ENCODE measurements around the gene EVA1C.
A peak's percentile ranks its signal among the peaks of the same experiment; 100 is the strongest.
"Not testable (repeated sequence)": the region's sequence is repeated elsewhere in the genome, so short reads cannot be mapped to it uniquely, and the experiment has no call there.

EVA1C gene

DNA sequence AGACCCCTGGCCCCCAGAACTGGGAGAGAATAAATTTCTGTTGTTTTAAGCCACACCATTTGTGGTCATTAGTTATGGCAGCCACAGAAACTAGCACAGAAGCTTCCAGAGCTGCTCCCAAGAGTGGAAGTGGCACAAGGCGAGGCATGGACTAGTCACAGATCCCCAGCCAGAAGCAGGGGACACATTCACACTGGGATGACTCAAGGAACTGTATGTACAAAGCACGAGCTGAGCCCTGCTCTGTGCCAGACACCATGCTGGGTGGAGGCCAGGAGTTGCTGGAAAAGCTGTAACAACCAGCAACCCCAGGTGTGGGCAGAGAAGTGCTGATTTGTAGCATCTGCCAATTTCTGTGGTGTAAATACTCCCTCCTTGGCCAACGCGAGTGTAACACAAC is 117.2 kb downstream of the EVA1C start:
- DNase-seq (ENCODE audit: low read depth): peak; percentile 32
- TF ChIP-seq, protein P1, sequence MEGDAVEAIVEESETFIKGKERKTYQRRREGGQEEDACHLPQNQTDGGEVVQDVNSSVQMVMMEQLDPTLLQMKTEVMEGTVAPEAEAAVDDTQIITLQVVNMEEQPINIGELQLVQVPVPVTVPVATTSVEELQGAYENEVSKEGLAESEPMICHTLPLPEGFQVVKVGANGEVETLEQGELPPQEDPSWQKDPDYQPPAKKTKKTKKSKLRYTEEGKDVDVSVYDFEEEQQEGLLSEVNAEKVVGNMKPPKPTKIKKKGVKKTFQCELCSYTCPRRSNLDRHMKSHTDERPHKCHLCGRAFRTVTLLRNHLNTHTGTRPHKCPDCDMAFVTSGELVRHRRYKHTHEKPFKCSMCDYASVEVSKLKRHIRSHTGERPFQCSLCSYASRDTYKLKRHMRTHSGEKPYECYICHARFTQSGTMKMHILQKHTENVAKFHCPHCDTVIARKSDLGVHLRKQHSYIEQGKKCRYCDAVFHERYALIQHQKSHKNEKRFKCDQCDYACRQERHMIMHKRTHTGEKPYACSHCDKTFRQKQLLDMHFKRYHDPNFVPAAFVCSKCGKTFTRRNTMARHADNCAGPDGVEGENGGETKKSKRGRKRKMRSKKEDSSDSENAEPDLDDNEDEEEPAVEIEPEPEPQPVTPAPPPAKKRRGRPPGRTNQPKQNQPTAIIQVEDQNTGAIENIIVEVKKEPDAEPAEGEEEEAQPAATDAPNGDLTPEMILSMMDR (conservative IDR thresholded peaks at IDR 0.05; ENCODE audit: low read depth, low read length): no peak
- no peak overlapping the region for H3K4me3 ChIP-seq (ENCODE audit: low read depth, low read length)

DNA sequence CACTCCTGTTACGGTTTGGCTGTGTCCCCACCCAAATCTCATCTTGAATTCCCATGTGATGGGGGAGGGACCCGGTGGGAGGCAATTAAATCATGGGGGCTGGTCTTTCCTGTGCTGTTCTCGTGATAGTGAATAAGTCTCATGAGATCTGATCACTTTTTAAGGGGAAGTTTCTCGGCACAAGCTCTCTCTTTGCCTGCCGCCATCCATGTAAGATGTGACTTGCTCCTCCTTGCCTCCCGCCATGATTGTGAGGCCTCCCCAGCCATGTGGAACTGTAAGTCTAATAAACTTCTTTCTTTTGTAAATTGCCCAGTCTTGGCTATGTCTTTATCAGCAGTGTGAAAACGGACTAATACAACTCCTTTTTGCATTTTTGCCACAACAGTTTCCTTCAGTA is 118.3 kb downstream of the EVA1C start:
- DNase-seq (ENCODE audit: low read depth); H3K4me3 ChIP-seq (ENCODE audit: low read depth, low read length): not testable (repeated sequence)

DNA sequence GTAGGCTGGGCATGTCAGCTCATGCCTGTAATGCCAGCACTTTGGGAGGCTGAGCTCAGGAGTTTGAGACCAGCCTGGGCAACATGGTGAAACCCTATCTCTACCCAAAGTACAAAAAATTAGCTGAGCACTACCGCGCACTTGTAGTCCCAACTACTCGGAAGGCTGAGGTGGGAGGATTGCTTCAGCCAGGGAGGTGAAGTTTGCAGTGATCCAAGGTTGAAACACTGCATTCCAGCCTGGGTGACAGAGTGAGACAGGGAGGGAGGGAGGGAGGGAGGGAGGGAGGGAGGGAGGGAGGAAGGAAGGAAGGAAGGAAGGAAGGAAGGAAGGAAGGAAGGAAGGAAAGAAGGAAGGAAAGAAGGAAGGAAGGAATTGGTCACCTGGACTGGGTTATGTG is 119.1 kb downstream of the EVA1C start:
- H3K4me3 ChIP-seq (ENCODE audit: low read depth, low read length): not testable (repeated sequence)

DNA sequence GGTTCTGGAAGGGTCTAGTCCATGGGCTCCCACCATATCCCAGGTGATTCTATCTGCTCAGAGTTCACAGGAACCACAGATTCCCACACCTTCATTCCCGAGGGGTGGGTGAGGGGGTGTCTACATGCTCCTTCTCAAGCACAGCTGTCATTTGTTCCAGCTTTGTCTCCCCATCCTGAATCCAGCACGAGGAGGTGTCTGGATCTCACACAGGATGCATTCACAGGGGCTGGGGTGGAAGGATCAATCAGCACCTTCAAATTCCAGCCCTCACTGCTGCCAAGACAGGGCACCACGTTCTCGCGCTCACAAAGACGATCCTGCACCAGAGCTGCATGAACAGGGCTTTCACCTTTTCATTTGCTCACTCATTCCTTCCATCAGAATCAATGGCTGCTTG is 120.1 kb downstream of the EVA1C start:
- no peak overlapping the region for H3K4me3 ChIP-seq (ENCODE audit: low read depth, low read length)
- TF ChIP-seq, protein P1 (conservative IDR thresholded peaks at IDR 0.05; ENCODE audit: low read depth, low read length): no peak
- no peak for DNase-seq (ENCODE audit: low read depth)

More for the DNA sequence above, 119.1 kb downstream of the EVA1C start:
- DNase-seq (ENCODE audit: low read depth): not testable (repeated sequence)

DNA sequence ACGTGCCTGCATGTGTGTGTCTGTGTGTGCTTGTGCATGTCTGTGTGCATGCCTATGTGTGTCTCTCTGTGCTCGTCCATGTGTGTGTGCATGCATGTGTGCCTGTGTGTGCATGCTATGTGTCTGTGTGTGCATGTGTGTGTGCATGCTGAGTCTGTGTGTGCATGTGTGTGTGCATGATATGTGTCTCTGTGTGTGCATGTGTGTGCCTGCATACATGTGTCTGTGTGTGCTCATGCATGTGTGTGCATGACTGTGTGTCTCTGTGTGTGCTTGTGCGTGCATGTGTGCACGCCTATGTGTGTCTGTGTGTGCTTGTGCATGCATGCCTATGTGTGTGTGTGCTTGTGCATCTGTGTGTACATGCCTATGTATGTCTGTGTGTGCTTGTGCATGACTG is 120.5 kb downstream of the EVA1C start:
- TF ChIP-seq, protein P1 (conservative IDR thresholded peaks at IDR 0.05; ENCODE audit: low read depth, low read length): no peak
- no peak overlapping the region for H3K4me3 ChIP-seq (ENCODE audit: low read depth, low read length)
- DNase-seq (ENCODE audit: low read depth): no peak

DNA sequence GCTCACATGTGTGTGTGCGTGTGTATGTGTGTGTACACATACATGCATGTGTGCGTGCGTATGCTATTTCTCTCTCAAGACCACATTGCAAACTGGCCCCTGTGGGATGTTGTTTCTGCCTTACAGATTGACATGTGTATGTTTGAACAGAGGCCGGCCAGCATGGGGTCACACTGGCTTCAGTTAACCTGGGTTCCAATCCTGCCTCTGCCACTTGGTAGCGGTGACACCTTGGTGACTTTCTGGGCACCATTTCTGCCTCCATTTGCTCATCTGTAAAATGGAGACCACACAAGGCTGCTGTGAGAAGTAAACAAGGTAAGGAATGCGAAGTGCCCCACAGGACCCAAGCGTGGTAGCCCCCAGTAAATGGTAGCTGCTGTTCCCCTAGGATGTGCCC is 121.1 kb downstream of the EVA1C start:
- no peak overlapping the region for H3K4me3 ChIP-seq (ENCODE audit: low read depth, low read length)
- TF ChIP-seq, protein P1 (conservative IDR thresholded peaks at IDR 0.05; ENCODE audit: low read depth, low read length): no peak
- DNase-seq (ENCODE audit: low read depth): no peak

DNA sequence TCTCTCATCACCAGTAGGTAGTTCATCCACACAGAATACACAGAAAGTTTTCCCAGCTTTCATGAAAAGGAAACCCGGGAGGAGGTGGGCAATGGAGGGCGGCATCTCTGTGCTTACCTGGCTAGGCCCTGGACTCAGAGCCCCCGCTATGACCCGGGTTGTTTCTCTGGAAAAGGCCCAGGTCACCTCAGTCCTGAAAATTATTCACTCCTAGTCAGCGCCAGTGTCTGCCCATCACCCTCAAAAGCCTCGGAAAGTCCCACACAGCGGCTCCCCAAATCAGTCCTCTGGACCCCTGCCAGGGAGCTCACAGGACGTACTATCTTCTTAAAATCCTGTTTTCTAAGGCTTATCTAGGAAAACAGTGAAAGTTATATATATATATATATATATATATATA is 121.6 kb downstream of the EVA1C start:
- H3K4me3 ChIP-seq (ENCODE audit: low read depth, low read length): no peak overlapping the region
- TF ChIP-seq, protein P1 (conservative IDR thresholded peaks at IDR 0.05; ENCODE audit: low read depth, low read length): no peak

DNA sequence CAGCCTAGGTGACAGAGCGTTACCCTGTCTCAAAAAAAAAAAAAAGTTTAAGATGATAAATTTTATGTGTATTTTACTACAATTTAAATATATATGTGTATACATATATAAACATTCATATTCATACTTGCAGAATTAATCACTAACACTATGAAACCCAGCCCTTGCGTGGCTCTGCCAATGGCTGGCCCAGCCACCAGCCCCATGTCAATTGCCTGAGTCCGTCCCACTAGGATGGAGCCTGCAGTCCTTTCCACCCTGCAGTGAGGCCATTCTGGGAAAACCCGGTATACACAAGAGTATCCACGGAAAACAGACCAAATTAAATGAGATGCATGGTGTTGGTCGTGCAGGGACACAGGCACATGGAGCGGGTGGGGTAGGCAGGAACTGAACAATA is 123.1 kb downstream of the EVA1C start:
- TF ChIP-seq, protein P1 (conservative IDR thresholded peaks at IDR 0.05; ENCODE audit: low read depth, low read length): no peak
- H3K4me3 ChIP-seq (ENCODE audit: low read depth, low read length): no peak overlapping the region
- DNase-seq (ENCODE audit: low read depth): no peak

More for the DNA sequence above, 121.6 kb downstream of the EVA1C start:
- DNase-seq (ENCODE audit: low read depth): no peak
